Fibroblast of skin of right biceps (primary cell): Measurements from ENCODE around the gene SYT14.
"Not testable (repeated sequence)": the region's sequence is repeated elsewhere in the genome, so short reads cannot be mapped to it uniquely, and the experiment has no call there.

Experiments used
- DNase-seq: peaks from one replicate; pipeline ENCODE4 v3.0.0-alpha.2; 2013

The SYT14 gene

GRCh38 chr1:210123924-210124589 lies 186.0 kb downstream of the SYT14 start:
- peak; percentile 84 for DNase-seq

- peak; percentile 34 for DNase-seq
Measured at GRCh38 chr1:210124736-210125135, 186.7 kb downstream of the SYT14 start.

- DNase-seq, result peak; percentile 71
Measured at GRCh38 chr1:210125143-210125542, 187.1 kb downstream of the SYT14 start.

GRCh38 chr1:210129092-210129491 lies 191.1 kb downstream of the SYT14 start:
- DNase-seq, result no peak

GRCh38 chr1:210129759-210130158 lies 191.7 kb downstream of the SYT14 start:
- DNase-seq, result no peak

- DNase-seq, result peak; percentile 47
Measured at GRCh38 chr1:210132582-210132981, 194.6 kb downstream of the SYT14 start.

- peak; percentile 57 for DNase-seq
Measured at GRCh38 chr1:210143465-210144062, 205.5 kb downstream of the SYT14 start.

GRCh38 chr1:210144736-210145135 lies 206.7 kb downstream of the SYT14 start:
- no peak for DNase-seq

GRCh38 chr1:210151052-210151672 lies 213.1 kb downstream of the SYT14 start:
- no peak for DNase-seq

GRCh38 chr1:210159211-210159610 lies 221.2 kb downstream of the SYT14 start:
- DNase-seq, result no peak

- no peak for DNase-seq
Measured at GRCh38 chr1:210170220-210170619, 232.2 kb downstream of the SYT14 start.

- DNase-seq, result no peak
Measured at GRCh38 chr1:210174133-210174532, 236.1 kb downstream of the SYT14 start.

- DNase-seq, result no peak
Measured at GRCh38 chr1:210185063-210185462, 247.0 kb downstream of the SYT14 start.

- peak; percentile 82 for DNase-seq
Measured at GRCh38 chr1:210187849-210188606, 250.0 kb downstream of the SYT14 start.

- no peak for DNase-seq
Measured at GRCh38 chr1:210189426-210189825, 251.4 kb downstream of the SYT14 start.

GRCh38 chr1:210195635-210196160 lies 257.7 kb downstream of the SYT14 start:
- DNase-seq, result no peak

- not testable (repeated sequence) for DNase-seq
Measured at GRCh38 chr1:210196266-210196665, 258.2 kb downstream of the SYT14 start.

- no peak for DNase-seq
Measured at GRCh38 chr1:210198840-210199239, 260.8 kb downstream of the SYT14 start.

GRCh38 chr1:210200124-210200736 lies 262.2 kb downstream of the SYT14 start:
- no peak for DNase-seq

- DNase-seq, result peak; percentile 52
Measured at GRCh38 chr1:210201681-210202080, 263.7 kb downstream of the SYT14 start.

GRCh38 chr1:210207597-210208450 lies 269.8 kb downstream of the SYT14 start:
- no peak for DNase-seq

GRCh38 chr1:210213335-210213734 lies 275.3 kb downstream of the SYT14 start:
- no peak for DNase-seq
